ENCODE results near the gene UBQLN1. TPM values are rescaled to one million over a fixed set of nuclear protein-coding genes. Genes with fewer than 3 reads are reported as not detected.
A peak's percentile ranks its signal among the peaks of the same experiment; 100 is the strongest.

UBQLN1 gene
- total and polyA plus RNA-seq, 2 donors (not counting 3 experiments of a cell fraction or from before 2014, with no cell fraction given), result 66.1 to 110 TPM

DNA sequence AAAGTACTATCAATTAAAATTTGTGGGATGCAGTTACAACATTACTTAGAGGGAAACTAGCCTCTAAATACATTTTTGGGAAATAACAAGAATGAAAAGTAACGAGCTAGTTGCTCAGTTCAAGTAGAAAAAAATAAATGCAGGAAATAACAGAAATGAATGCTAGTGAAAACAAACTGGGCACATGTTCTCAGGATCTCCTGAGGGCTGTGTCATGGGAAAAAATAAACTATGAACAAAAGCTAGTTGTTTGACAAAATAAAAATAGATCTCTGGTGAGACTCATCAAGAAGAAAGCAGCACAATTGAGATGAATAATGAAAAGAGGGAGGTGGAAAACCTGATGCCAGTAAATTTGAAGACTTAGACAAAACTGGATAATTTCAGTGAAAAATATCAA is 68.5 kb downstream of the UBQLN1 start:
- H3K4me2 ChIP-seq (ENCODE audit: insufficient read depth, low read length), result no peak overlapping the region
- no peaks in the 10 kb centered on the region for H3K79me2 ChIP-seq (ENCODE audit: control insufficient read depth, insufficient read depth, low read length)
- H3K9me3 ChIP-seq (replicated peaks; ENCODE audit: control insufficient read depth, insufficient read depth, low read length), result no peaks in the 10 kb centered on the region
- H3K9me1 ChIP-seq (replicated peaks; ENCODE audit: control insufficient read depth, extremely low read depth, insufficient read depth, low read length), result no peaks in the 10 kb centered on the region
- H4K20me1 ChIP-seq (replicated peaks; ENCODE audit: control insufficient read depth, extremely low read depth, insufficient read depth, low read length), result no peaks in the 10 kb centered on the region
- BruUV-seq (replicated peaks), result no TSS peak
- H3K27ac ChIP-seq (ENCODE audit: insufficient read depth, low read depth, low read length), result no peak overlapping the region
- no peak overlapping the region for H2AFZ ChIP-seq (ENCODE audit: low read depth, low read length)
- POLR2A ChIA-PET, result no interaction called here
- no peak overlapping the region for H3K9ac ChIP-seq (replicated peaks; ENCODE audit: extremely low read depth, insufficient read depth, low read length)
- TF ChIP-seq MYC (IDR thresholded peaks at IDR 0.05; ENCODE audit: low read depth, low read length), result no peak
- no peak for TF ChIP-seq EZH2 (IDR thresholded peaks at IDR 0.05; ENCODE audit: borderline replicate concordance, low read depth, low read length, severe bottlenecking)
- TF ChIP-seq POLR2AphosphoS5 (IDR thresholded peaks at IDR 0.05; ENCODE audit: insufficient read depth, low read depth, low read length), result no peak
- TF ChIP-seq, protein P1, sequence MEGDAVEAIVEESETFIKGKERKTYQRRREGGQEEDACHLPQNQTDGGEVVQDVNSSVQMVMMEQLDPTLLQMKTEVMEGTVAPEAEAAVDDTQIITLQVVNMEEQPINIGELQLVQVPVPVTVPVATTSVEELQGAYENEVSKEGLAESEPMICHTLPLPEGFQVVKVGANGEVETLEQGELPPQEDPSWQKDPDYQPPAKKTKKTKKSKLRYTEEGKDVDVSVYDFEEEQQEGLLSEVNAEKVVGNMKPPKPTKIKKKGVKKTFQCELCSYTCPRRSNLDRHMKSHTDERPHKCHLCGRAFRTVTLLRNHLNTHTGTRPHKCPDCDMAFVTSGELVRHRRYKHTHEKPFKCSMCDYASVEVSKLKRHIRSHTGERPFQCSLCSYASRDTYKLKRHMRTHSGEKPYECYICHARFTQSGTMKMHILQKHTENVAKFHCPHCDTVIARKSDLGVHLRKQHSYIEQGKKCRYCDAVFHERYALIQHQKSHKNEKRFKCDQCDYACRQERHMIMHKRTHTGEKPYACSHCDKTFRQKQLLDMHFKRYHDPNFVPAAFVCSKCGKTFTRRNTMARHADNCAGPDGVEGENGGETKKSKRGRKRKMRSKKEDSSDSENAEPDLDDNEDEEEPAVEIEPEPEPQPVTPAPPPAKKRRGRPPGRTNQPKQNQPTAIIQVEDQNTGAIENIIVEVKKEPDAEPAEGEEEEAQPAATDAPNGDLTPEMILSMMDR (IDR thresholded peaks at IDR 0.05; ENCODE audit: extremely low read depth in 1 of 2, insufficient read depth in 1 of 2, low read depth in 1 of 2, low read length in 2 of 2), result no peak
- no peak for TF ChIP-seq JUN (IDR thresholded peaks at IDR 0.05; ENCODE audit: borderline replicate concordance, insufficient read depth, insufficient read length, low read depth)
- TF ChIP-seq GATA2 (IDR thresholded peaks at IDR 0.05; ENCODE audit: insufficient read depth, insufficient read length, low read depth, low read length), result no peak
- TF ChIP-seq POLR2A (IDR thresholded peaks at IDR 0.05; ENCODE audit: low read depth, low read length), result no peak
- TF ChIP-seq, protein P2, sequence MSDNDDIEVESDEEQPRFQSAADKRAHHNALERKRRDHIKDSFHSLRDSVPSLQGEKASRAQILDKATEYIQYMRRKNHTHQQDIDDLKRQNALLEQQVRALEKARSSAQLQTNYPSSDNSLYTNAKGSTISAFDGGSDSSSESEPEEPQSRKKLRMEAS (IDR thresholded peaks at IDR 0.05; ENCODE audit: insufficient read depth, insufficient read length), result no peak
- TF ChIP-seq FOS (IDR thresholded peaks at IDR 0.05; ENCODE audit: borderline replicate concordance, insufficient read depth, low read length), result no peak
- no peaks in the 10 kb centered on the region for H3K36me3 ChIP-seq (ENCODE audit: control insufficient read depth in 2 of 2, extremely low read depth in 1 of 2, insufficient read depth in 2 of 2, low read length in 2 of 2)
- no peaks in the 10 kb centered on the region for H3K27me3 ChIP-seq (ENCODE audit: control insufficient read depth in 2 of 2, insufficient read depth in 2 of 2, low read length in 2 of 2)
- H3K4me1 ChIP-seq (ENCODE audit: control insufficient read depth, extremely low read depth, insufficient read depth, low read length), result no peaks in the 10 kb centered on the region
- DNase-seq (ENCODE audit: low read depth, low spot score) (peak; percentile 59), FAIRE-seq (no peak)
- intact Hi-C loops (cut with micrococcal nuclease) (no loop called here), dilution Hi-C loops (cut with MboI; ENCODE audit: extremely low pct_ligation_motif_present, low sequenced_read_pairs) (no loop called here)
- CTCF ChIA-PET, result interaction anchor here (1.1 to 4.6 kb wide), 3 partner anchors 10 to 420 kb away, joined by 3 to 24 read pairs (median 14); no protein-coding TSS in a partner anchor
- no peak overlapping the region for H3K4me3 ChIP-seq (replicated peaks in 1 of 3; ENCODE audit: insufficient read depth in 1 of 3, low read depth in 1 of 3, low read length in 3 of 3)
